ENCODE data around the gene ITCH.
"Not testable (repeated sequence)": the region's sequence is repeated elsewhere in the genome, so short reads cannot be mapped to it uniquely, and the experiment has no call there.

DNA sequence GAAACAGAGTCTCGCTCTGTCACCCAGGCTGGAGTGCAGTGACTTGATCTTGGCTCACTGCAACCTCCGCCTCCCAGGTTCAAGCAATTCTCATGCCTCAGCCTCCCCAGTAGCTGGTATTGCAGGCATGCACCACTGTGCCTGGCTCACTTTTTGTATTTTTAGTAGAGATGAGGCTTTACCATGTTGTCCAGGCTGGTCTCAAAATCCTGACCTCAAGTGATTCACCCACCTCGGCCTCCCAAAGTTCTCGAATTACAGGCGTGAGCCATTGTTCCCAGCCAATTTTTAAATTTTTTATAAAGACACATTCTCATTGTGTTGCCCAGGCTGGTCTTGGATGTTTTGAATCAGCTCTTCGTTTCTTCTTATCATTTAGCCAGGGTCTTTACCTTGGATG lies 37.7 kb downstream of the ITCH start:
- TF ChIP-seq, protein P1, sequence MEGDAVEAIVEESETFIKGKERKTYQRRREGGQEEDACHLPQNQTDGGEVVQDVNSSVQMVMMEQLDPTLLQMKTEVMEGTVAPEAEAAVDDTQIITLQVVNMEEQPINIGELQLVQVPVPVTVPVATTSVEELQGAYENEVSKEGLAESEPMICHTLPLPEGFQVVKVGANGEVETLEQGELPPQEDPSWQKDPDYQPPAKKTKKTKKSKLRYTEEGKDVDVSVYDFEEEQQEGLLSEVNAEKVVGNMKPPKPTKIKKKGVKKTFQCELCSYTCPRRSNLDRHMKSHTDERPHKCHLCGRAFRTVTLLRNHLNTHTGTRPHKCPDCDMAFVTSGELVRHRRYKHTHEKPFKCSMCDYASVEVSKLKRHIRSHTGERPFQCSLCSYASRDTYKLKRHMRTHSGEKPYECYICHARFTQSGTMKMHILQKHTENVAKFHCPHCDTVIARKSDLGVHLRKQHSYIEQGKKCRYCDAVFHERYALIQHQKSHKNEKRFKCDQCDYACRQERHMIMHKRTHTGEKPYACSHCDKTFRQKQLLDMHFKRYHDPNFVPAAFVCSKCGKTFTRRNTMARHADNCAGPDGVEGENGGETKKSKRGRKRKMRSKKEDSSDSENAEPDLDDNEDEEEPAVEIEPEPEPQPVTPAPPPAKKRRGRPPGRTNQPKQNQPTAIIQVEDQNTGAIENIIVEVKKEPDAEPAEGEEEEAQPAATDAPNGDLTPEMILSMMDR (conservative IDR thresholded peaks at IDR 0.05; ENCODE audit: low read length): not testable (repeated sequence)
- not testable (repeated sequence) for TF ChIP-seq EZH2phosphoT487 (IDR thresholded peaks at IDR 0.05; ENCODE audit: borderline replicate concordance, low read depth, low read length)
